HG02938 (cell line): ENCODE results near the gene KRTAP10-8.
"Not testable (repeated sequence)": the region's sequence is repeated elsewhere in the genome, so short reads cannot be mapped to it uniquely, and the experiment has no call there.

Source experiments
- ATAC-seq: cut with Tn5 transposase; IDR thresholded peaks from one replicate; pipeline ENCODE4 v1.9.1; 2021; ENCODE audit warnings: mild to moderate bottlenecking, moderate library complexity; ENCODE audit not compliant: unreplicated experiment

Gene KRTAP10-8

GRCh38 chr21:44612029-44612486, at the start of gene KRTAP10-8:
Gene KRTAP10-8 (plus strand): TSS chr21:44612079. CDS start chr21:44612101, 22 bp downstream.
- no peak for ATAC-seq

GRCh38 chr21:44564099-44564498, 47.8 kb upstream of the KRTAP10-8 start:
- ATAC-seq, result no peak

- no peak for ATAC-seq
Observed at GRCh38 chr21:44564886-44565598, 46.8 kb upstream of the KRTAP10-8 start.

- no peak for ATAC-seq
Observed at GRCh38 chr21:44566403-44566802, 45.5 kb upstream of the KRTAP10-8 start.

- no peak for ATAC-seq
Observed at GRCh38 chr21:44567481-44568171, 44.3 kb upstream of the KRTAP10-8 start.

- no peak for ATAC-seq
Observed at GRCh38 chr21:44568261-44568660, 43.6 kb upstream of the KRTAP10-8 start.

- ATAC-seq, result no peak
Observed at GRCh38 chr21:44568667-44569556, 43.0 kb upstream of the KRTAP10-8 start.

GRCh38 chr21:44569861-44570517, 41.9 kb upstream of the KRTAP10-8 start:
- no peak for ATAC-seq

GRCh38 chr21:44571296-44571695, 40.6 kb upstream of the KRTAP10-8 start:
- no peak for ATAC-seq

GRCh38 chr21:44571844-44572782, 39.8 kb upstream of the KRTAP10-8 start:
- no peak for ATAC-seq

GRCh38 chr21:44572959-44573583, 38.8 kb upstream of the KRTAP10-8 start:
- ATAC-seq, result no peak

- ATAC-seq, result not testable (repeated sequence)
Observed at GRCh38 chr21:44573630-44574456, 38.0 kb upstream of the KRTAP10-8 start, which contains the start of gene KRTAP10-4. Gene KRTAP10-4 (plus strand): TSS chr21:44573729. CDS start chr21:44573759, 30 bp downstream.

GRCh38 chr21:44574457-44575306, 37.2 kb upstream of the KRTAP10-8 start:
- ATAC-seq, result no peak

- no peak for ATAC-seq
Observed at GRCh38 chr21:44575307-44576024, 36.4 kb upstream of the KRTAP10-8 start.

- no peak for ATAC-seq
Observed at GRCh38 chr21:44576025-44576420, 35.9 kb upstream of the KRTAP10-8 start.

GRCh38 chr21:44578371-44579055, 33.4 kb upstream of the KRTAP10-8 start:
- ATAC-seq, result no peak
